Bone marrow (tissue), 2 donors: ENCODE measurements around the gene FOSB.
"Not testable (repeated sequence)": the region's sequence is repeated elsewhere in the genome, so short reads cannot be mapped to it uniquely, and the experiment has no call there.

ENCODE experiments used
- DNase-seq, 2 donors: peaks; one replicate each; lab custom pipeline; 2025; lab: John Stamatoyannopoulos, UW

The FOSB gene

GRCh38 chr19:45467456-45468158 is at the start of gene FOSB:
TSS of gene FOSB (plus strand) at chr19:45467996. CDS start at chr19:45468587, 591 bp downstream.
- DNase-seq, result peak; percentile 88 to 99

GRCh38 chr19:45418802-45419201 is 49.0 kb upstream of the FOSB start:
- DNase-seq, result no peak

- DNase-seq, result peak in 1 of 2 donors; percentile 28
Observed at GRCh38 chr19:45419396-45419795, 48.4 kb upstream of the FOSB start.

- no peak for DNase-seq
Observed at GRCh38 chr19:45419895-45420294, 47.9 kb upstream of the FOSB start.

DNA sequence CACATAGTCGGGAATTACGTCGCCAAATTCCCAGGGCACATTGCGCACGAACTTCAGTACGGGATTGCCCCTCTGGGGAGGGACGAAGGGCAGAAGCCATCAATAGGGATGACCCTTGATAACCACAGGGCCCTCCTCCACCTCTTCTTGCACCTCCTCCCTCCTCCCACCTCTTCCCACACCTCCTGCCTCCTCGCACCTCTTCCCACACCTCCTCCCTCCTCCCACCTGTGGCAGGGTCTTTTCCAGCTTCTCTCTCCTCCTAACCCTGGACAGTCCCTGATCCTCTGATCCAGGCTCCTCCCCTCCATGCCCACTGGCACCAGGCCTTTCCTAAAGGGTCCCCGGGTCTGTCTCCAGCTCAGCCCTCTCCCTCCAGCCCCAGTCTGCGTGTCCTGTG is 47.4 kb upstream of the FOSB start:
- DNase-seq, result no peak

DNA sequence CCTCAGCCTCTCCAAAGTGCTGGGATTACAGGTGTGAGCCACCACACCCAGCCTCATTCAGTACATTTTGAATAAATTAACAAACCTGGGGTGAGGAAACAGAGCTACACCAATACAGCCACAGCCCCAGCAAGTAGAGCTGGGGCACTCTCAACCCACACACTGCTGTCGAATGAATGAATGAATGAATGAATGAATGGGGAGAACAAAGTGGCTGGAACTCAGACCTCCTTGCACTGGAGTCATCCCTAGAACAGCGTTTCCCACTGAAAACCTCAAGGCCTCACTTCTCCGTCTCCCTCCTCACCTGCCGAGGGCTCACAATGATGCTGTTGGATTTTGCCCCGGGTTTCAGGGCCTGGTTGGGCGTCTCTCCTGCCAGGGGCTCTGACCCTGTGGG is 46.9 kb upstream of the FOSB start:
- DNase-seq, result no peak

GRCh38 chr19:45421947-45422498 is 45.8 kb upstream of the FOSB start:
- no peak for DNase-seq

DNA sequence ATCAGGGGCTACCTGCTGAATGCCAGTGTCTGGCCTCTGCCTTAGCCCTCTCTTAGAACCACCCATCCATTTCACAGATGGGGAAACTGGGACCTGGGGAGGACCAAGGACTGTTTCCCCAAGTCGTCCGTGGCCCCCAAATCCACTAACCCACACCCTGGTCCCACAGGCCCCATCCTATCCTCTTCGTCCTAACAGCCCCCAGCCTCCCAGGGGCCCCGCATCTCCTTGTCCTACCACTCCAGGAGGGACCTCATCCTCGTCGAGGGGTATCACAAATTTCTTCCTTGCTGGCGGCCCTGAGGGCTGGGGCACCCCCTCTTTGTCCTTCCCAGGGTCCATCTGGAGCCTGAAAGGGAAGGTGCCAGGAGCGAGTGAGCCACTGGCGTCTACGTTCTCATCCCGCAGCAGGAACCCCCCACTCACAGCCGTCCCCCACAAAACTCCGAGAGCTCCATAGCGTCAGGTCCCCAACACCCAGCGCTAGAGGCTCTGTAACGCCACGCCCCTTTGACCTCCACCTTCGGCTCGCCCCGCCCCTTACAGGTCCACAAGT is 44.7 kb upstream of the FOSB start:
- no peak for DNase-seq

DNA sequence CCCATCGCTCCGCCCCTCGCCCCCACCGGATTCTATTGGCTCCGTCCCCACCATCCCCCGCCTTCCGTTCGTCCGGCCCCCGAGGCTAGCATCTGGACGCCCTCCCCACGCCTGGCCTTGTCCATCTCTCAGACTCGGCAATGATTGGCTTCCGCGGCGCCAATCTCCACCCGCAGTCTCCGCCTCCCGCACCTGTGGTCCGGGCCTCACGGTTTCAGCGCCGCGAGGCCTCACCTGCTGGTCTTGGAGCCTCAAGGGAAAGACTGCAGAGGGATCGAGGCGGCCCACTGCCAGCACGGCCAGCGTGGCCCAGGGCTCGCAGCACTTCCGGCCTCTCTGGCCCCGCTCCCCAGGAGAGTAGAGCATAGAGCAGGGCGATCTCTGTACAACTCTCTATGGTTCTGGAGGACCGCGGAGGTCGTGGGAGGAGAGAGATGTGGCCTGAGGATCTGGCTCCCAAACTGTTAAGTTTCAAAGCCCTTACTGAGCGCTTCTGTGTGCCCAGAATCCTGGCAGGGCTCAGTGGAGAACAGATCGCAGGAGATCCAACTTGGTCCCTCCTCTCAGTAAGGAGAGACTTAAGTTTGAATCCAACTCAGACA is 44.1 kb upstream of the FOSB start, which contains the start of gene ERCC1:
ERCC1 (minus strand) TSS at position 329 of the 602 bp plus-strand sequence. CDS start 543 bp downstream, outside the sequence.
- DNase-seq, result peak; percentile 21 to 69

- peak; percentile 60 to 61 for DNase-seq
Observed at GRCh38 chr19:45424191-45425058, 43.4 kb upstream of the FOSB start.

GRCh38 chr19:45428384-45429231 is 39.2 kb upstream of the FOSB start:
- no peak for DNase-seq

DNA sequence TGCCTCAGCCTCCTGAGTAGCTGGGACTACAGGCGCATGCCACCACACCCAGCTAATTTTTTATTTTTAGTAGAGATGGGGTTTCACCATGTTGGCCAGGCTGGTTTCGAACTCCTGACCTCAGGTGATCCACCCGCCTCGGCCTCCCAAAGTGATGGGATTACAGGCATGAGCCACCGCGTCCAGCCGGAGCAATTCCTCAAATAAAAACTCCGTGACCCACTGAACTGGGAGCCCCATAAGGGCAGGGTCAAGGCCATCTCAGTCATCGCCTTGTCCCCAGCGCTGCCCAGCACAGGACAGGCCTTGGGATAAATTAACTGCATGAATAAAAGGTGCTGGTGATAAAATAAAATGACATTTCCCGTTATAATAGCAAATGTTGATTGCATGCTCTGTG is 37.9 kb upstream of the FOSB start:
- DNase-seq, result not testable (repeated sequence)

DNA sequence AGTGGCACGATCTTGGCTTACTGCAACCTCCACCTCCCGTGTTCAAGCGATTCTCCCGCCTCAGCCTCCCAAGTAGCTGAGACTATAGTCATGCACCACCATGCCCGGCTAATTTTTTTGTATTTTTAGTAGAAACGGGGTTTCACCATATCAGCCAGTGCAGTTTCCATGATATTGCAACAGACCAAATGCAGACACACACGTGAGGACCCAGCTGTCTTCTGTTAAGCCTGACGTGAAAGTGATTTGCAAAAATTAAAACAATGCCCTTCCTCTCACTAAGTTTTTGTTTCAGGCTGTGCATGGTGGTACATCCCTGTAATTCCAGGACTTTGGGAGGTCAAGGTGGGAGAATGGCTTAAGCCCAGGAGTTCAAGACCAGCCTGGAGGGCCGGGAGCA is 36.8 kb upstream of the FOSB start:
- DNase-seq, result not testable (repeated sequence)

- DNase-seq, result not testable (repeated sequence)
Observed at GRCh38 chr19:45432543-45432942, 35.3 kb upstream of the FOSB start.

GRCh38 chr19:45437328-45437727 is 30.5 kb upstream of the FOSB start:
- DNase-seq, result no peak

DNA sequence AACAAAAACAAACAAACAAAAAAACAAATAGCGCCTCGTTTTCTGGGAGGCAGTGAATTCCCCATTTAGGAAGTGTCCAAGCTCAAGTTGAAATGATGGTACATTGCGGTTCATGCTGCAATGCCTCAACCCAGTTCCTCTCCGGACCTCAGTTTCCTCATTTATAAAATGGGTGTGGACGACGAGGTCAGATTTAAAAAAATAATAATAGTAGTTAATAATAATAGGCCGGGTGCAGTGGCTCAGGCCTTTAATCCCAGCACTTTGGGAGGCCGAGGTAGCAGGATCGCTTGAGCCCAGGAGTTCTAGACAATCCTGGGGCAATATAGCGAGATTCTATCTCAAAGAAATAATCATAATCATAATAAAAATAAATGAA is 28.6 kb upstream of the FOSB start:
- DNase-seq, result no peak

DNA sequence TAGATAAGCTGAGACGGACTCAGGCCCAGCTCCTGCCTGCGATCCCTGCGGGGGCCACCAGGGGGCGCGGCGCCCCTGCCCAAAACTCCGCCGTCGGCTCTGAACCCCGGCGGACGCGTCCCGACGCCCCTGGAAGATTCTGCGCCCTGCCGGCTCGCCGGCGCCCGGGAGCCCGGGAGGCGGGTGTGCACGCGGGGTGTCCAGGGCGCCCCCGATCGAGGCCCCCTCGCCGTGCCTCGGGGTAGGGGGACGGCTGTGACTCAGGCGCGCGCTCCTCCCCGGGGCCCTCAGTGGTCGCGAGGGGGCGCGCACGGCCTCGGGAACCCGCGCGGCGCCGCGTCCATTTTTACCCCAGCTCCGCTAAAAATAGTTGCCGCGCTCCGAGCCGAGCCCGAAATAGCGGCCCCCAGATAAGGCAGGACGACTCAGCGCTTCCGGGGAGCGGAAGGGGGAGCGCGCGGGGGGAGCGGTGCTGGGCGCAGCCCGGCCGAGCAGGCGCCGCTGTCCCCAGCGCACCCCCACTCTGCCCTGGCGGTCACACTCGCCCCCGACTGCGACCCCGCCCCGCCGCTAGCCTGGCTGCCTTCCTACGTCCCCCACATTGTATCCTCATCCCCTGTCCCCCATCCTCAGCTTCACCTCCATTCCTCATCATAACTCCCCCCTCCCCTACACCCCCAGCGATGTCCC is 28.1 kb upstream of the FOSB start:
- peak; percentile 56 to 96 for DNase-seq

GRCh38 chr19:45440259-45440638 is 27.5 kb upstream of the FOSB start:
- no peak for DNase-seq

DNA sequence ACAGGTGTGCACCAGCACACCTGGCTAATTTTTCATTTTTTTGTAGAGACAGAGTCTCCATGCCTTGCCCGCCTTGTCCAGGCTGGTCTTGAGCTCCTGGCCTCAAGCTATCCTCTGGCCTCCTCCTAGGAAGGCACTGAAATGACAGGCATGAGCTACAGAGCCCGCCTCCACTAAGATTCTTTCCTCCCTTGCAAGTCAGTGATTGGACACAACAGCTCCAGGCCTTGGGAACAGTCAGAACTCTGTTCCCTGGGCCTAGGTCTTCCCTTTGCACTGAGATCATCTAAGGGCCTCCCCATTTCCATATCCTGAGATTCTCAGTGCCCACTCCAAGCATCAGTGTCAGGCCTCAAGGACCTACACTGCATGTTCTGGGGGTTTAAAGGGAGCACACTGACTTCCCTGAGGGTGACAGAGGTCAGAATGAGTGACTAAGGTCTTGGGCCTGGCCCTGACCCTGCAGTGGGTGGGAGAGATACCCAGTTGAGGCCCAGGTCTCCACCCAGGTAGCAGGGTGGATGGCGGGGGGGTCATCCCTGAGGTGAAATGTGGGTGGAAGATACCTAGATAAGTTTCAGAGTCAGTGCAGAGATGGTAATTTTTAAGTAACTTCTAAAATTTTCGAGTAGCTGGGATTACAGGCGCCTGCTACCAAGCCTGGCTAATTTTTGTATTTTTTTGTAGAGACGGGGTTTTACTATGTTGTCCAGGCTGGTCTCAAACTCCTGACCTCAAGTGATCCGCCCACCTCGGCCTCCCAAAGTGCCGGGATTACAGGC is 26.7 kb upstream of the FOSB start:
- DNase-seq, result no peak

GRCh38 chr19:45442408-45442777 is 25.4 kb upstream of the FOSB start:
- DNase-seq, result no peak
